Stimulated activated memory B cell treated with anti-CD40 and anti-IgM and Interleukin-4, amounts not matched to agents 10 μg/mL and 1 μg/mL and 100 μg/mL, for 72 hours (primary cell): ENCODE results near the gene CCDC184.
"Not testable (repeated sequence)": the region's sequence is repeated elsewhere in the genome, so short reads cannot be mapped to it uniquely, and the experiment has no call there.

Experiments used
- ATAC-seq: fragments of 150-1000 bp; cut with Tn5 transposase; 2 replicates; pipeline ENCODE4 v1.10.0; 2021
- H3K27ac Mint-ChIP-seq: one replicate; pipeline ENCODE4 v1.8.0; 2022; ENCODE audit warnings: mild to moderate bottlenecking, mixed read lengths
- H3K27me3 Mint-ChIP-seq: one replicate; pipeline ENCODE4 v1.8.0; 2022; ENCODE audit warnings: mixed read lengths
- H3K36me3 Mint-ChIP-seq: one replicate; pipeline ENCODE4 v1.8.0; 2022; ENCODE audit warnings: mixed read lengths
- H3K4me1 Mint-ChIP-seq: one replicate; pipeline ENCODE4 v1.8.0; 2022; ENCODE audit warnings: mixed read lengths
- H3K4me3 Mint-ChIP-seq: one replicate; pipeline ENCODE4 v1.8.0; 2022; ENCODE audit warnings: mild to moderate bottlenecking, moderate library complexity, mixed read lengths
- H3K9me3 Mint-ChIP-seq: one replicate; pipeline ENCODE4 v1.8.0; 2022; ENCODE audit warnings: mixed read lengths

Gene CCDC184

GRCh38 chr12:48189331-48190125 is 6.1 kb downstream of the CCDC184 start:
- Mint-ChIP-seq H3K27ac (no peak overlapping the region), H3K36me3 (no peaks in the 10 kb centered on the region), H3K9me3 (no peaks in the 10 kb centered on the region), H3K4me1 (peaks cover 20% of the 10 kb centered on the region), H3K4me3 (no peak overlapping the region), H3K27me3 (peaks cover 26% of the 10 kb centered on the region)
- peak; percentile 66 for ATAC-seq

- Mint-ChIP-seq H3K27ac (no peak overlapping the region), H3K36me3 (no peaks in the 10 kb centered on the region), H3K27me3 (peaks cover 28% of the 10 kb centered on the region), H3K9me3 (no peaks in the 10 kb centered on the region), H3K4me3 (no peak overlapping the region), H3K4me1 (peaks cover 5% of the 10 kb centered on the region)
- ATAC-seq = no peak
Measured at GRCh38 chr12:48191096-48191495, 7.7 kb downstream of the CCDC184 start.

- H3K36me3 Mint-ChIP-seq = no peaks in the 10 kb centered on the region
- no peaks in the 10 kb centered on the region for H3K4me1 Mint-ChIP-seq
- H3K4me3 Mint-ChIP-seq = no peak overlapping the region
- H3K27me3 Mint-ChIP-seq = peaks cover 28% of the 10 kb centered on the region
- no peak overlapping the region for H3K27ac Mint-ChIP-seq
- no peaks in the 10 kb centered on the region for H3K9me3 Mint-ChIP-seq
- ATAC-seq = no peak
Measured at GRCh38 chr12:48192861-48193260, 9.4 kb downstream of the CCDC184 start.

- Mint-ChIP-seq H3K9me3 (no peaks in the 10 kb centered on the region), H3K27me3 (peaks cover 28% of the 10 kb centered on the region), H3K27ac (no peak overlapping the region), H3K36me3 (no peaks in the 10 kb centered on the region), H3K4me3 (no peak overlapping the region), H3K4me1 (no peaks in the 10 kb centered on the region)
- no peak for ATAC-seq
Measured at GRCh38 chr12:48193623-48194022, 10.2 kb downstream of the CCDC184 start.

GRCh38 chr12:48194799-48195201 is 11.4 kb downstream of the CCDC184 start:
- ATAC-seq = no peak
- Mint-ChIP-seq H3K27ac (no peak overlapping the region), H3K27me3 (peaks cover 28% of the 10 kb centered on the region), H3K36me3 (no peaks in the 10 kb centered on the region), H3K9me3 (no peaks in the 10 kb centered on the region), H3K4me1 (peaks cover 9% of the 10 kb centered on the region), H3K4me3 (no peak overlapping the region)

GRCh38 chr12:48197549-48197970 is 14.1 kb downstream of the CCDC184 start:
- peak; percentile 52 for ATAC-seq
- Mint-ChIP-seq H3K27ac (peak overlapping the region; percentile 98), H3K4me1 (peaks cover 17% of the 10 kb centered on the region), H3K27me3 (peaks cover 22% of the 10 kb centered on the region), H3K36me3 (peaks cover 19% of the 10 kb centered on the region), H3K4me3 (peak overlapping the region; percentile 81), H3K9me3 (peaks cover 6% of the 10 kb centered on the region)

GRCh38 chr12:48197971-48198671 is 14.7 kb downstream of the CCDC184 start:
- Mint-ChIP-seq H3K4me3 (peak overlapping the region; percentile 81), H3K27me3 (peaks cover 22% of the 10 kb centered on the region), H3K4me1 (peaks cover 17% of the 10 kb centered on the region), H3K27ac (peak overlapping the region; percentile 98), H3K36me3 (peaks cover 25% of the 10 kb centered on the region), H3K9me3 (peaks cover 10% of the 10 kb centered on the region)
- peak; percentile 100 for ATAC-seq

- Mint-ChIP-seq H3K27me3 (peaks cover 18% of the 10 kb centered on the region), H3K36me3 (peaks cover 28% of the 10 kb centered on the region), H3K9me3 (peaks cover 10% of the 10 kb centered on the region), H3K4me3 (peak overlapping the region; percentile 81), H3K4me1 (peaks cover 17% of the 10 kb centered on the region), H3K27ac (peak overlapping the region; percentile 98)
- ATAC-seq = peak; percentile 37
Measured at GRCh38 chr12:48198672-48198971, 15.2 kb downstream of the CCDC184 start.

- H3K27me3 Mint-ChIP-seq = peaks cover 14% of the 10 kb centered on the region
- H3K36me3 Mint-ChIP-seq = peaks cover 28% of the 10 kb centered on the region
- H3K27ac Mint-ChIP-seq = peak overlapping the region; percentile 98
- no peak for ATAC-seq
- peak overlapping the region; percentile 81 for H3K4me3 Mint-ChIP-seq
- peaks cover 10% of the 10 kb centered on the region for H3K9me3 Mint-ChIP-seq
- H3K4me1 Mint-ChIP-seq = peaks cover 17% of the 10 kb centered on the region
Measured at GRCh38 chr12:48198985-48199384, 15.5 kb downstream of the CCDC184 start.

GRCh38 chr12:48199774-48200221 is 16.4 kb downstream of the CCDC184 start:
- Mint-ChIP-seq H3K27me3 (peaks cover 6% of the 10 kb centered on the region), H3K36me3 (peaks cover 35% of the 10 kb centered on the region), H3K4me3 (peak overlapping the region; percentile 49), H3K27ac (peak overlapping the region; percentile 98), H3K9me3 (peaks cover 14% of the 10 kb centered on the region), H3K4me1 (peaks cover 17% of the 10 kb centered on the region)
- no peak for ATAC-seq

- H3K27ac Mint-ChIP-seq = no peak overlapping the region
- ATAC-seq = no peak
- H3K4me3 Mint-ChIP-seq = no peak overlapping the region
- H3K4me1 Mint-ChIP-seq = peaks cover 17% of the 10 kb centered on the region
- peaks cover 35% of the 10 kb centered on the region for H3K36me3 Mint-ChIP-seq
- no peaks in the 10 kb centered on the region for H3K27me3 Mint-ChIP-seq
- H3K9me3 Mint-ChIP-seq = peaks cover 14% of the 10 kb centered on the region
Measured at GRCh38 chr12:48201091-48201490, 17.6 kb downstream of the CCDC184 start.

GRCh38 chr12:48201516-48201915 is 18.1 kb downstream of the CCDC184 start:
- no peak overlapping the region for H3K27ac Mint-ChIP-seq
- H3K27me3 Mint-ChIP-seq = no peaks in the 10 kb centered on the region
- peaks cover 40% of the 10 kb centered on the region for H3K36me3 Mint-ChIP-seq
- peaks cover 17% of the 10 kb centered on the region for H3K9me3 Mint-ChIP-seq
- ATAC-seq = no peak
- peaks cover 17% of the 10 kb centered on the region for H3K4me1 Mint-ChIP-seq
- H3K4me3 Mint-ChIP-seq = no peak overlapping the region

GRCh38 chr12:48202766-48203165 is 19.3 kb downstream of the CCDC184 start:
- no peak for ATAC-seq
- no peak overlapping the region for H3K27ac Mint-ChIP-seq
- no peak overlapping the region for H3K4me3 Mint-ChIP-seq
- peaks cover 43% of the 10 kb centered on the region for H3K36me3 Mint-ChIP-seq
- peaks cover 19% of the 10 kb centered on the region for H3K9me3 Mint-ChIP-seq
- peaks cover 17% of the 10 kb centered on the region for H3K4me1 Mint-ChIP-seq
- no peaks in the 10 kb centered on the region for H3K27me3 Mint-ChIP-seq

- no peak for ATAC-seq
- no peak within 1 kb of the TSS for H3K27ac Mint-ChIP-seq
- H3K4me3 Mint-ChIP-seq = no peak within 1 kb of the TSS
- H3K36me3 Mint-ChIP-seq = peaks cover 43% of the 10 kb centered on the region
- H3K27me3 Mint-ChIP-seq = no peaks in the 10 kb centered on the region
- H3K4me1 Mint-ChIP-seq = peaks cover 17% of the 10 kb centered on the region
- peaks cover 19% of the 10 kb centered on the region for H3K9me3 Mint-ChIP-seq
Measured at GRCh38 chr12:48203192-48203591, 19.7 kb downstream of the CCDC184 start, which contains the start of gene OR10AD1. Gene OR10AD1, minus strand, starts transcription at chr12:48203292. Its CDS starts 0 bp downstream, at chr12:48203292.

- not testable (repeated sequence) for H3K27me3 Mint-ChIP-seq, H3K4me3 Mint-ChIP-seq, ATAC-seq, H3K27ac Mint-ChIP-seq, H3K9me3 Mint-ChIP-seq
- H3K36me3 Mint-ChIP-seq = peaks cover 12% of the 10 kb centered on the region
- peaks cover 18% of the 10 kb centered on the region for H3K4me1 Mint-ChIP-seq
Measured at GRCh38 chr12:48209495-48209894, 26.1 kb downstream of the CCDC184 start.

GRCh38 chr12:48216785-48217184 is 33.3 kb downstream of the CCDC184 start:
- Mint-ChIP-seq H3K27ac (no peak overlapping the region), H3K36me3 (no peaks in the 10 kb centered on the region), H3K9me3 (no peaks in the 10 kb centered on the region), H3K27me3 (peaks cover under 1% of the 10 kb centered on the region), H3K4me3 (no peak overlapping the region), H3K4me1 (peaks cover 18% of the 10 kb centered on the region)
- ATAC-seq = no peak
